Spleen (tissue), 11 donors: ENCODE data around the gene FAM180B. TPM values are rescaled to one million over a fixed set of nuclear protein-coding genes. Genes with fewer than 3 reads are reported as not detected.
"Not testable (repeated sequence)": the region's sequence is repeated elsewhere in the genome, so short reads cannot be mapped to it uniquely, and the experiment has no call there.

ENCODE experiments used
- DNase-seq: peaks from one replicate; pipeline ENCODE4 v3.0.0-alpha.2; 2020
- H3K27ac ChIP-seq, 8 donors: fragments of 200-600 bp; sonication (generic) in 7 of 8; 1 replicate in 4 of 8; 2 replicates in 4 of 8; pipeline versions ENCODE4 v1.5.0 to v1.8.0; 2016 to 2021; ENCODE audit warnings: inconsistent platforms in 4 of 8, mild to moderate bottlenecking in 4 of 8, moderate library complexity in 1 of 8
- H3K27me3 ChIP-seq, 7 donors: fragments of 200-600 bp; sonication (generic) in 6 of 7; replicated peaks in 1 of 7; 1 replicate in 4 of 7; 2 replicates in 3 of 7; pipeline versions ENCODE4 v1.5.0 to v1.8.0; 2016 to 2021; ENCODE audit warnings: inconsistent platforms in 3 of 7, mild to moderate bottlenecking in 1 of 7
- H3K36me3 ChIP-seq, 6 donors: fragments of 200-600 bp; sonication (generic) in 5 of 6; 1 replicate in 4 of 6; 2 replicates in 2 of 6; pipeline versions ENCODE4 v1.5.0 to v1.8.0; 2016 to 2021; ENCODE audit warnings: inconsistent platforms in 2 of 6
- H3K4me1 ChIP-seq, 6 donors: fragments of 200-600 bp; sonication (generic) in 5 of 6; 1 replicate in 3 of 6; 2 replicates in 3 of 6; pipeline versions ENCODE4 v1.5.0 to v1.8.0; 2016 to 2021; ENCODE audit warnings: inconsistent platforms in 3 of 6
- H3K4me3 ChIP-seq, 8 donors: fragments of 200-600 bp; sonication (generic) in 7 of 8; 1 replicate in 4 of 8; 2 replicates in 4 of 8; pipeline versions ENCODE4 v1.5.0 to v1.8.0; 2016 to 2021; ENCODE audit warnings: inconsistent platforms in 4 of 8, mild to moderate bottlenecking in 4 of 8, moderate library complexity in 2 of 8
- H3K9me3 ChIP-seq, 8 donors: fragments of 200-600 bp; sonication (generic) in 7 of 8; 1 replicate in 4 of 8; 2 replicates in 4 of 8; pipeline versions ENCODE4 v1.5.0 to v1.8.0; 2016 to 2021; ENCODE audit warnings: inconsistent platforms in 4 of 8
- CTCF ChIP-seq, 11 experiments: fragments of 200-600 bp in 7 of 11; fragments of 450-650 bp in 4 of 11; sonication (generic) in 4 of 11; IDR thresholded peaks in 8 of 11; conservative IDR thresholded peaks in 3 of 11; 1 replicate in 7 of 11; 2 replicates in 4 of 11; pipeline versions ENCODE4 v1.4.0 to v1.8.0; 2016 to 2021; ENCODE audit warnings: antibody characterized with exemption in 11 of 11, inconsistent platforms in 4 of 11, mild to moderate bottlenecking in 1 of 11
- POLR2A ChIP-seq, 3 donors: fragments of 450-650 bp; IDR thresholded peaks; one replicate each; pipeline ENCODE4 v1.5.1; 2017; ENCODE audit warnings: antibody characterized with exemption in 3 of 3, mild to moderate bottlenecking in 1 of 3
- POLR2AphosphoS5 ChIP-seq, 3 donors: sonication (generic); formaldehyde crosslinking; IDR thresholded peaks; one replicate each; pipeline ENCODE4 v1.5.1; 2017; ENCODE audit warnings: antibody characterized with exemption in 3 of 3
- WGBS, 5 donors: extraction: QIAGEN DNeasy Blood & Tissue Kit in 3 of 5; methylation state at CpG; one replicate each; pipeline versions ENCODE4 v1.1.5 to v1.1.7; 2013 to 2018; 5-methylcytosine and 5-hydroxymethylcytosine counted together
- intact Hi-C: fragments of 100-400 bp; cut with DNase I; formaldehyde crosslinking; loops from one replicate; pipeline ENCODE4 v1.15.0; 2023; ENCODE audit warnings: low total_unique reads
- polyA plus RNA-seq, 3 donors: library from polyadenylated mRNA; stranded (reverse); fragments of 200-250 nt; gene quantifications; one replicate each; pipeline ENCODE4 v1.2.1, GENCODE V29; 2013
- total RNA-seq, 7 donors: library from RNA; depleted of rRNA in 3 of 7; stranded (reverse); fragments of >200 nt in 3 of 7; fragmentation: NEBNext Ultra II Directional in 4 of 7; extraction: Animal tissue kit (Norgen Biotek cat#: 25700) in 4 of 7; gene quantifications; one replicate each; pipeline versions ENCODE4 v1.1.0 to v1.2.1, GENCODE V29; 2016 to 2021
- donor health status: healthy with polysubstance abuse.
- donor health status: DM: no; HTN: no; CAD: no; lungs with moderate emphysema.
- donor health status: DM: no; HTN: no; CAD: no.
- donor health status: Bipolar disorder and iron deficiency.
- donor health status: healthy.
- donor health status: DM: no; HTN: no; CAD: no.
- donor health status: DM: yes; HTN: yes; CAD: no.

FAM180B gene
- total and polyA plus RNA-seq, 10 donors, result 0.07 to 0.22 TPM; not detected in 8

GRCh38 chr11:47541070-47541469 is 45.4 kb upstream of the FAM180B start:
- peaks cover 0 to 13% (median 5%) of the 10 kb centered on the region in 6 donors for H3K36me3 ChIP-seq
- H3K27me3 ChIP-seq, result no peaks in the 10 kb centered on the region
- no peak for DNase-seq
- intact Hi-C loops, result no loop called here
- H3K4me1 ChIP-seq, result peaks cover 40 to 97% (median 84%) of the 10 kb centered on the region in 6 donors
- peak overlapping the region in 1 of 8 donors; percentile 28 for H3K27ac ChIP-seq
- H3K4me3 ChIP-seq, result no peak overlapping the region
- WGBS, 5 donors, result 90 to 98% (median 94%) methylated on average over 2 of the region's 2 CpGs
- no peaks in the 10 kb centered on the region for H3K9me3 ChIP-seq
- TF ChIP-seq POLR2A (IDR thresholded peaks at IDR 0.05) (no peak), POLR2AphosphoS5 (IDR thresholded peaks at IDR 0.05) (no peak), CTCF (IDR thresholded peaks at IDR 0.05 in 8 of 11, conservative IDR thresholded peaks at IDR 0.05 in 3 of 11) (no peak)

- DNase-seq, result no peak
- Histone ChIP-seq H3K4me3 (no peak overlapping the region), H3K36me3 (peaks cover 0 to 15% (median 2%) of the 10 kb centered on the region in 6 donors), H3K4me1 (peaks cover 48 to 97% (median 88%) of the 10 kb centered on the region in 6 donors), H3K27me3 (no peaks in the 10 kb centered on the region), H3K27ac (no peak overlapping the region), H3K9me3 (no peaks in the 10 kb centered on the region)
- intact Hi-C loops, result no loop called here
- WGBS, 5 donors, result 93 to 97% (median 94%) methylated on average over 6 of the region's 6 CpGs
- no peak for TF ChIP-seq POLR2A (IDR thresholded peaks at IDR 0.05)
- no peak for TF ChIP-seq CTCF (IDR thresholded peaks at IDR 0.05 in 8 of 11, conservative IDR thresholded peaks at IDR 0.05 in 3 of 11)
- TF ChIP-seq POLR2AphosphoS5 (IDR thresholded peaks at IDR 0.05), result no peak
Observed at GRCh38 chr11:47545298-47545697, 41.2 kb upstream of the FAM180B start.

- Histone ChIP-seq H3K36me3 (peaks cover 0 to 17% (median 2%) of the 10 kb centered on the region in 6 donors), H3K4me1 (peaks cover 49 to 97% (median 88%) of the 10 kb centered on the region in 6 donors)
- H3K27me3 ChIP-seq, H3K4me3 ChIP-seq, intact Hi-C loops, H3K9me3 ChIP-seq, H3K27ac ChIP-seq: not testable (repeated sequence)
- peak; percentile 23 for DNase-seq
- WGBS, 5 donors, result 90 to 98% (median 96%) methylated on average over 7 of the region's 7 CpGs
Observed at GRCh38 chr11:47546274-47546673, 40.2 kb upstream of the FAM180B start.

- WGBS, 5 donors, result 67 to 81% (median 77%) methylated on average over 10 of the region's 10 CpGs
- Histone ChIP-seq H3K27me3 (no peaks in the 10 kb centered on the region), H3K4me1 (peaks cover 42 to 78% (median 66%) of the 10 kb centered on the region in 6 donors), H3K27ac (peak overlapping the region in 7 of 8 donors; percentile 46 to 98 (median 95)), H3K36me3 (peaks cover 0 to 17% (median 0%) of the 10 kb centered on the region in 6 donors), H3K9me3 (no peaks in the 10 kb centered on the region), H3K4me3 (peak overlapping the region in 5 of 8 donors; percentile 82 to 99 (median 95))
- peak; percentile 64 for DNase-seq
- intact Hi-C loops, result no loop called here
- TF ChIP-seq POLR2A (IDR thresholded peaks at IDR 0.05) (no peak), POLR2AphosphoS5 (IDR thresholded peaks at IDR 0.05) (no peak), CTCF (IDR thresholded peaks at IDR 0.05 in 8 of 11, conservative IDR thresholded peaks at IDR 0.05 in 3 of 11) (no peak)
Observed at GRCh38 chr11:47550288-47551047, 36.0 kb upstream of the FAM180B start.
